HepG2 (cell line): ENCODE data around the gene SUPT6H. TPM values are rescaled to one million over a fixed set of nuclear protein-coding genes. Genes with fewer than 3 reads are reported as not detected.

Experiments
- ATRX ChIP-seq: sonication (generic); formaldehyde crosslinking; IDR thresholded peaks from 2 replicates; pipeline ENCODE4 v1.4.0; 2020; ENCODE audit warnings: missing genetic modification reagents, borderline replicate concordance
- EED ChIP-seq: sonication (generic); formaldehyde crosslinking; IDR thresholded peaks from 2 replicates; pipeline ENCODE4 v1.5.0; 2020; ENCODE audit warnings: mild to moderate bottlenecking, missing genetic modification reagents
- FOXO1 ChIP-seq: sonication (generic); formaldehyde crosslinking; IDR thresholded peaks from 2 replicates; pipeline ENCODE4 v1.4.0; 2020; ENCODE audit warnings: missing genetic modification reagents
- HNRNPL ChIP-seq: fragments of 200-400 bp; formaldehyde crosslinking; IDR thresholded peaks from 2 replicates; pipeline ENCODE4 v1.6.1; 2017; ENCODE audit warnings: mild to moderate bottlenecking, low read depth, low read length
- IKZF5 ChIP-seq: IDR thresholded peaks from 2 replicates; pipeline ENCODE4 v1.6.1; 2018; ENCODE audit warnings: missing genetic modification reagents, mild to moderate bottlenecking, missing compliant biosample characterization
- MXD4 ChIP-seq: IDR thresholded peaks from 2 replicates; pipeline ENCODE4 v1.6.1; 2016; ENCODE audit warnings: mild to moderate bottlenecking, missing biosample characterization, missing genetic modification reagents
- NCOA2 ChIP-seq: sonication (generic); formaldehyde crosslinking; IDR thresholded peaks from 2 replicates; pipeline ENCODE4 v1.8.0; 2022; ENCODE audit warnings: inconsistent platforms
- PCBP2 ChIP-seq: fragments of 200-400 bp; formaldehyde crosslinking; optimal IDR thresholded peaks from 2 replicates; pipeline ENCODE3; 2018; ENCODE audit warnings: low read length, low read depth; ENCODE audit not compliant: poor library complexity, severe bottlenecking
- PHF20 ChIP-seq: sonication (generic); formaldehyde crosslinking; IDR thresholded peaks from 2 replicates; pipeline ENCODE4 v1.5.0; 2020; ENCODE audit warnings: mild to moderate bottlenecking, missing genetic modification reagents
- POLR2AphosphoS5 ChIP-seq: IDR thresholded peaks from 2 replicates; pipeline ENCODE4 v1.6.1; 2012; ENCODE audit warnings: low read depth, low read length
- UBTF ChIP-seq: sonication (generic); formaldehyde crosslinking; IDR thresholded peaks from 2 replicates; pipeline ENCODE4 v1.4.0; 2020; ENCODE audit warnings: mild to moderate bottlenecking, missing genetic modification reagents
- USF2 ChIP-seq, 2 experiments: sonication (generic) in 1 of 2; formaldehyde crosslinking in 1 of 2; IDR thresholded peaks; 2 replicates each; pipeline versions ENCODE4 v1.5.1 to v1.6.1; 2011 to 2020; ENCODE audit warnings: borderline replicate concordance in 1 of 2, low read depth in 1 of 2, low read length in 1 of 2, mild to moderate bottlenecking in 1 of 2, missing genetic modification reagents in 1 of 2, moderate library complexity in 1 of 2
- ZBTB38 ChIP-seq: sonication (generic); formaldehyde crosslinking; IDR thresholded peaks from 2 replicates; pipeline ENCODE4 v1.5.1; 2020; ENCODE audit warnings: mild to moderate bottlenecking, missing genetic modification reagents
- ZFY ChIP-seq: sonication (generic); formaldehyde crosslinking; IDR thresholded peaks from 2 replicates; pipeline ENCODE4 v1.4.0; 2020; ENCODE audit warnings: missing genetic modification reagents
- ZMYM4 ChIP-seq: sonication (generic); formaldehyde crosslinking; IDR thresholded peaks from 2 replicates; pipeline ENCODE4 v1.8.1; 2023; ENCODE audit warnings: mild to moderate bottlenecking, missing genetic modification reagents
- ZNF10 ChIP-seq: sonication (generic); formaldehyde crosslinking; IDR thresholded peaks from 2 replicates; pipeline ENCODE4 v1.4.0; 2020; ENCODE audit warnings: mild to moderate bottlenecking, low read depth, missing genetic modification reagents, borderline replicate concordance
- ZNF121 ChIP-seq: sonication (generic); formaldehyde crosslinking; IDR thresholded peaks from 2 replicates; pipeline ENCODE4 v1.5.0; 2020; ENCODE audit warnings: mild to moderate bottlenecking, missing genetic modification reagents
- ZNF468 ChIP-seq: sonication (generic); formaldehyde crosslinking; IDR thresholded peaks from 2 replicates; pipeline ENCODE4 v1.8.0; 2022; ENCODE audit warnings: mild to moderate bottlenecking, moderate library complexity, missing genetic modification reagents
- ZNF569 ChIP-seq: sonication (generic); formaldehyde crosslinking; IDR thresholded peaks from 2 replicates; pipeline ENCODE4 v1.5.0; 2020; ENCODE audit warnings: mild to moderate bottlenecking, missing genetic modification reagents, moderate library complexity, borderline replicate concordance
- ZNF605 ChIP-seq: sonication (generic); formaldehyde crosslinking; IDR thresholded peaks from 2 replicates; pipeline ENCODE4 v1.8.0; 2022; ENCODE audit warnings: mild to moderate bottlenecking, missing genetic modification reagents
- polyA plus RNA-seq, 8 experiments: library from polyadenylated mRNA; depleted of rRNA in 3 of 8; stranded (reverse) in 7 of 8; unstranded in 1 of 8; fragments of >200 nt; fragmentation: Illumina TruSeq in 4 of 8; extraction: Trizol in 4 of 8; gene quantifications; 2 replicates each; pipeline versions ENCODE4 v1.2.1 to v1.2.3, GENCODE V29; 2011 to 2016; ENCODE audit warnings: low read depth in 4 of 8, missing spikeins in 1 of 8, mixed read lengths in 1 of 8; ENCODE audit not compliant: insufficient read depth in 1 of 8
- total RNA-seq, 5 experiments: library from RNA; depleted of rRNA; stranded (reverse); fragments of >200 nt; fragmentation: Illumina TruSeq; extraction: Trizol; gene quantifications; 2 replicates each; pipeline ENCODE4 v1.2.3, GENCODE V29; 2016; ENCODE audit warnings: low read depth in 1 of 5

Gene SUPT6H
- total and polyA plus RNA-seq, 2 of the 13 experiments (the other 11 are each of a cell fraction or from before 2014, with no cell fraction given): 32.7 to 39.9 TPM

GRCh38 chr17:28744104-28744971, 82.3 kb downstream of the SUPT6H start (continued):
- no peak for TF ChIP-seq USF2 (IDR thresholded peaks at IDR 0.05; ENCODE audit: low read depth, low read length)
- no peak for TF ChIP-seq USF2 (CRISPR knock-in tag; IDR thresholded peaks at IDR 0.05; ENCODE audit: borderline replicate concordance)
- no peak for TF ChIP-seq ZBTB38 (CRISPR knock-in tag)
- TF ChIP-seq ZMYM4 (CRISPR knock-in tag): no peak
- TF ChIP-seq ZNF569 (CRISPR knock-in tag): no peak
- no peak for TF ChIP-seq ZNF605 (CRISPR knock-in tag)
- TF ChIP-seq PCBP2: no peak
- peak; percentile 66 for TF ChIP-seq NCOA2 (CRISPR knock-in tag)
- TF ChIP-seq ZNF468: no peak
- TF ChIP-seq HNRNPL: no peak; the same call in 1 of the 2 replicates
- 0 out of 2 replicates have a peak, but pooled peaks have one; percentile 5 for TF ChIP-seq ZFY (CRISPR knock-in tag)
- TF ChIP-seq EED: no peak
- no peak for TF ChIP-seq ATRX (CRISPR knock-in tag)
- TF ChIP-seq MXD4 (CRISPR knock-in tag): 0 out of 2 replicates have a peak, but pooled peaks have one; percentile 38
- TF ChIP-seq FOXO1: no peak; the same call in 1 of the 2 replicates
- no peak; the same call in 1 of the 2 replicates for TF ChIP-seq UBTF (CRISPR knock-in tag)
- TF ChIP-seq PHF20 (CRISPR knock-in tag): no peak
- no peak; the same call in 1 of the 2 replicates for TF ChIP-seq POLR2AphosphoS5
- no peak for TF ChIP-seq ZNF10 (CRISPR knock-in tag)
- TF ChIP-seq ZNF121 (CRISPR knock-in tag): no peak
- TF ChIP-seq IKZF5 (CRISPR knock-in tag): peak; percentile 22; the same call in 1 of the 2 replicates
